Glutamatergic neuron (in vitro differentiated cells): ENCODE results near the gene HBQ1. TPM values are rescaled to one million over a fixed set of nuclear protein-coding genes. Genes with fewer than 3 reads are reported as not detected.
"Not testable (repeated sequence)": the region's sequence is repeated elsewhere in the genome, so short reads cannot be mapped to it uniquely, and the experiment has no call there.

Source experiments
- DNase-seq: peaks from one replicate; pipeline ENCODE4 v3.0.0; 2022
- H3K27ac Mint-ChIP-seq: one replicate; pipeline ENCODE4 v1.8.0; 2020; ENCODE audit warnings: mild to moderate bottlenecking, mixed read lengths, inconsistent platforms; ENCODE audit not compliant: unreplicated experiment
- H3K27me3 Mint-ChIP-seq: one replicate; pipeline ENCODE4 v1.8.0; 2020; ENCODE audit warnings: mild to moderate bottlenecking, moderate library complexity, mixed read lengths, inconsistent platforms; ENCODE audit not compliant: unreplicated experiment
- H3K36me3 Mint-ChIP-seq: one replicate; pipeline ENCODE4 v1.8.0; 2020; ENCODE audit warnings: mild to moderate bottlenecking, mixed read lengths, inconsistent platforms; ENCODE audit not compliant: unreplicated experiment
- H3K4me1 Mint-ChIP-seq: one replicate; pipeline ENCODE4 v1.8.0; 2020; ENCODE audit warnings: mild to moderate bottlenecking, low read depth, mixed read lengths, inconsistent platforms; ENCODE audit not compliant: unreplicated experiment
- H3K4me3 Mint-ChIP-seq: one replicate; pipeline ENCODE4 v1.8.0; 2020; ENCODE audit warnings: mild to moderate bottlenecking, mixed read lengths, inconsistent platforms; ENCODE audit not compliant: unreplicated experiment
- H3K9me3 Mint-ChIP-seq: one replicate; pipeline ENCODE4 v1.8.0; 2020; ENCODE audit warnings: mild to moderate bottlenecking, moderate library complexity, mixed read lengths, inconsistent platforms; ENCODE audit not compliant: unreplicated experiment
- CTCF ChIP-seq: fragments of 200-600 bp; sonication (generic); IDR thresholded peaks from one replicate; pipeline ENCODE4 v1.5.0; 2021; ENCODE audit not compliant: partially characterized antibody, unreplicated experiment
- total RNA-seq: library from RNA; stranded (reverse); fragmentation: NEBNext Ultra II Directional; extraction: Animal tissue kit (Norgen Biotek cat#: 25700); gene quantifications from one replicate; pipeline ENCODE4 v1.2.1, GENCODE V29; 2021; ENCODE audit not compliant: unreplicated experiment

HBQ1 gene
- total RNA-seq, 1 donor from 2014 or later, result 1.5 TPM

GRCh38 chr16:193441-193840 is 13.2 kb downstream of the HBQ1 start:
- DNase-seq, result no peak
- H3K36me3 Mint-ChIP-seq, result no peaks in the 10 kb centered on the region
- TF ChIP-seq CTCF, result no peak
- H3K9me3 Mint-ChIP-seq, result peaks cover 4% of the 10 kb centered on the region
- H3K27ac Mint-ChIP-seq, result no peak overlapping the region
- no peak overlapping the region for H3K4me3 Mint-ChIP-seq
- H3K4me1 Mint-ChIP-seq, result no peaks in the 10 kb centered on the region
- peaks cover 10% of the 10 kb centered on the region for H3K27me3 Mint-ChIP-seq

DNA sequence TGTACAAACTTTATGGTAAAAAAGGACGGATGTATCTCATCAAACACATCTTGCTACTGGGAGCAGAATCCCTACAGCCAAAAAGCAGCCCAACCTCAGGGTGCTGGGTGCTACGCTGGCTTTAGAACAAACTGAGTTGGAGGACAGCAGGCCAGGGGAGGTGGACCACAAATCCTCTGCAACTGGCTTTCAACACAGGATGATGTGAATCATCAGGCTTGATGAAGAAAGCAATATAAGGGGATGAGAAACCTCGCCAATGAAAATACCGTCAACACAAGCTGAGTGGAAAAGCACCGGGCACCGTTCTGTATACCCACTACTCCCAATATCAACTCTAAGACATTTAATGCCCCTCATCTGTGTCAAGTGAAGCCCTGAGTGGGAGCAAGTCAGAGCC is 14.3 kb downstream of the HBQ1 start:
- no peak for TF ChIP-seq CTCF
- H3K27me3 Mint-ChIP-seq, result peaks cover 9% of the 10 kb centered on the region
- H3K4me3 Mint-ChIP-seq, result no peak overlapping the region
- H3K9me3 Mint-ChIP-seq, result peaks cover 4% of the 10 kb centered on the region
- H3K27ac Mint-ChIP-seq, result no peak overlapping the region
- no peaks in the 10 kb centered on the region for H3K36me3 Mint-ChIP-seq
- no peaks in the 10 kb centered on the region for H3K4me1 Mint-ChIP-seq
- no peak for DNase-seq

- TF ChIP-seq CTCF, result no peak
- Mint-ChIP-seq H3K36me3 (no peaks in the 10 kb centered on the region), H3K27me3 (peaks cover 6% of the 10 kb centered on the region), H3K4me1 (no peaks in the 10 kb centered on the region), H3K27ac (no peak overlapping the region), H3K9me3 (no peaks in the 10 kb centered on the region), H3K4me3 (no peak overlapping the region)
- DNase-seq, result no peak
Measured at GRCh38 chr16:200388-200787, 20.1 kb downstream of the HBQ1 start.

DNA sequence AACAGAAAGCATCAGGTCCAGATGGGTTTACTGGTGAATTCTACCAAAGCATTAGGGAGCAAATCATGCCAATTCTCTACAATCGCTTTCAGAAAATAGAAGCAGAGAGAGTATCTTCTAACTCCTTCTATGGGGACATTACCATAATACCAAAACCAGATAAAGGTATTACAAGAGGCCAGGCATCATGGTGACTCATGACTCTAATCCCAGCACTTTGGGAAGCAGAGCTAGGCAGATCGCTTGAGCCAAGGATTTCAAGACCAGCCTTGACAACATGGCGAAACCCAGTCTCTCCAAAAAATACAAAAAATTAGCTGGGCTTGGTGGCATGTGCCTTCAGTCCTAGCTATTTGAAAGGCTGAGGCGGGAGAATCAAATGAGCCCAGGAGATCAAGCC is 23.0 kb downstream of the HBQ1 start:
- no peak overlapping the region for H3K27ac Mint-ChIP-seq
- no peaks in the 10 kb centered on the region for H3K36me3 Mint-ChIP-seq
- no peaks in the 10 kb centered on the region for H3K4me1 Mint-ChIP-seq
- H3K27me3 Mint-ChIP-seq, result peaks cover 4% of the 10 kb centered on the region
- no peak overlapping the region for H3K4me3 Mint-ChIP-seq
- no peaks in the 10 kb centered on the region for H3K9me3 Mint-ChIP-seq
- DNase-seq, result no peak
- no peak for TF ChIP-seq CTCF

DNA sequence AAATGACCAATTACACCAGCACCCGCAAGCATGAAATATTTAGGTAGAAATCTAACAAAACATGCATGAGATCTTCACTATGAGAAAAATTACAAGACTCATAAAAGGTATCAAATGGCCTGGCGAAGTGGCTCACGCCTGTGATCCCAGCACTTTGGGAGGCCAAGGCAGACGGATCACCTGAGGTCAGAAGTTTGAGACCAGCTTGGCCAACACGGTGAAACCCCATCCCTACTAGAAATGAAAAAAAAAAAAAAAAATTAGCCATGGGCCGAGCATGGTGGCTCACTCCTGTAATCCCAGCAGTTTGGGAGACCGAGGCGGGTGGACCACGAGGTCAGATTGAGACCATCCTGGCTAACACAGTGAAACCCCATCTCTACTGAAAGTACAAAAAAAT is 23.8 kb downstream of the HBQ1 start:
- H3K27me3 Mint-ChIP-seq, H3K9me3 Mint-ChIP-seq, DNase-seq, H3K27ac Mint-ChIP-seq, H3K36me3 Mint-ChIP-seq, H3K4me3 Mint-ChIP-seq, H3K4me1 Mint-ChIP-seq: not testable (repeated sequence)

GRCh38 chr16:209359-209758 is 29.1 kb downstream of the HBQ1 start:
- H3K4me1 Mint-ChIP-seq, DNase-seq, H3K9me3 Mint-ChIP-seq, H3K27ac Mint-ChIP-seq, H3K36me3 Mint-ChIP-seq, H3K27me3 Mint-ChIP-seq, H3K4me3 Mint-ChIP-seq: not testable (repeated sequence)

DNA sequence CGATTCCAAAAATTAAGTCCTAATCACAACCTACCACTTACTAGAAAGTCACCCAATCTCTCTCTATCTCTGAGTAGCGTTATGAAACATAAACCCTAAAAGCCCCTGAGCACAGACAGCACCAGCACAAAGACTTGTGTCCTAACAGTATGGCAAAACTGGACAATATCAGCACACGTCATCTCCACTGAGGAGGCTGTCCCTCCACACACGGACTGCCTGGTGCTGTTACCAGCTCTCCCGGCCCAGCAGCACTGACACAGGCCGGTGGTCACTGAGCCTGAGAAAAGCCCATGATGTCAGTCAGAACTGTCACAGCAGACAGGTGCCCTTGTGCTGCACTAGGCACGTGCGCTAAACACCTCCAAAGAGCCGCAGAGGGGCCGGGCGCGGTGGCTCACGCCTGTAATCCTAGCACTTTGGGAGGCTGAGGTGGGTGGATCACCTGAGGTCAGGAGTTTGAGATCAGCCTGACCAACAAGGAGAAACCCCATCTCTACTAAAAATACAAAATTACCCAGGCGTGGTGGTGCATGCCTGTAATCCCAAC is 31.4 kb downstream of the HBQ1 start:
- not testable (repeated sequence) for H3K4me3 Mint-ChIP-seq, DNase-seq, H3K4me1 Mint-ChIP-seq, H3K9me3 Mint-ChIP-seq, H3K27ac Mint-ChIP-seq, H3K27me3 Mint-ChIP-seq, H3K36me3 Mint-ChIP-seq
